Gastrocnemius medialis (tissue), 4 donors: ENCODE measurements around the gene TAP1.
A peak's percentile ranks its signal among the peaks of the same experiment; 100 is the strongest.

Source experiments
- CTCF ChIP-seq, 5 experiments: fragments of 450-650 bp in 3 of 5; fragments of 200-600 bp in 2 of 5; sonication (generic) in 2 of 5; IDR thresholded peaks in 4 of 5; conservative IDR thresholded peaks in 1 of 5; 1 replicate in 4 of 5; 2 replicates in 1 of 5; pipeline ENCODE4 v1.5.1; 2016 to 2019; ENCODE audit warnings: antibody characterized with exemption in 5 of 5, mild to moderate bottlenecking in 3 of 5, moderate library complexity in 3 of 5
- POLR2A ChIP-seq, 2 donors: fragments of 450-650 bp; IDR thresholded peaks; one replicate each; pipeline ENCODE4 v1.6.1; 2017; ENCODE audit warnings: antibody characterized with exemption in 2 of 2, mild to moderate bottlenecking in 2 of 2, moderate library complexity in 2 of 2

GRCh38 chr6:32843979-32844838 lies 9.3 kb downstream of the TAP1 start, which contains the start of gene PSMB8:
- TF ChIP-seq CTCF (IDR thresholded peaks at IDR 0.05 in 4 of 5, conservative IDR thresholded peaks at IDR 0.05 in 1 of 5) (peak in 3 of 5 experiments; percentile 27 to 51 (median 44)), POLR2A (IDR thresholded peaks at IDR 0.05) (peak; percentile 72 to 84)
